DOHH2 (cell line): ENCODE measurements around the gene FLII.

Experiments used
- CTCF ChIP-seq: fragments of 200-600 bp; sonication (generic); IDR thresholded peaks from one replicate; pipeline ENCODE4 v1.5.1; 2014; ENCODE audit warnings: antibody characterized with exemption, mild to moderate bottlenecking, low read depth, low read length; ENCODE audit not compliant: poor library complexity, severe bottlenecking
- EZH2phosphoT487 ChIP-seq: fragments of 200-600 bp; sonication (generic); IDR thresholded peaks from 2 replicates; pipeline ENCODE4 v1.6.1; 2017; ENCODE audit warnings: borderline replicate concordance, mild to moderate bottlenecking, antibody characterized with exemption, low read length, moderate library complexity, mixed read lengths

GRCh38 chr17:18218756-18219415 is 39.7 kb downstream of the FLII start:
- no peak for TF ChIP-seq CTCF
- TF ChIP-seq EZH2phosphoT487, result no peak
